Measurements from ENCODE around the gene ANO2.

Gene ANO2

DNA sequence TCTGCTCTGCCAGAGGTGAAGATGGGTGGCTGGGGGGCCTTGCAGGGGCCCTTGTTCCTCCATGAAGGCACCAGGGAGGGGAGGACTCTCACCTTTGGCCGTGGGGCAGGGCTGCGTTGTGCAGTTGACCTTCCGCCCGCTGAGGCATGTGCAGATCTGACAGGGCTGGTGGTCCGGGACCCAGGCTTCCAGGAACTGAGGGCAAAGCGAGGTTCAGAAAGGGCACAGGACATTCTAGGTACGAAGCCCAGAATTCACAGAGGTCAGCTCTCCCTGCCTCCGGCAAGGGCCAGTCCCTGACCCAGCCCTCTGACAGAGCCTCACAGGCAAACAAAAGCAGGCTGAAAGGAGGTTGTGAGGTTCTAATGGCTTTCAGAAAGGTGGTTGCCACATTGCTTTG is 40.4 kb upstream of the ANO2 start:
- H3K4me3 ChIP-seq (ENCODE audit: low read depth, low read length), result no peak overlapping the region
- TF ChIP-seq, protein P1, sequence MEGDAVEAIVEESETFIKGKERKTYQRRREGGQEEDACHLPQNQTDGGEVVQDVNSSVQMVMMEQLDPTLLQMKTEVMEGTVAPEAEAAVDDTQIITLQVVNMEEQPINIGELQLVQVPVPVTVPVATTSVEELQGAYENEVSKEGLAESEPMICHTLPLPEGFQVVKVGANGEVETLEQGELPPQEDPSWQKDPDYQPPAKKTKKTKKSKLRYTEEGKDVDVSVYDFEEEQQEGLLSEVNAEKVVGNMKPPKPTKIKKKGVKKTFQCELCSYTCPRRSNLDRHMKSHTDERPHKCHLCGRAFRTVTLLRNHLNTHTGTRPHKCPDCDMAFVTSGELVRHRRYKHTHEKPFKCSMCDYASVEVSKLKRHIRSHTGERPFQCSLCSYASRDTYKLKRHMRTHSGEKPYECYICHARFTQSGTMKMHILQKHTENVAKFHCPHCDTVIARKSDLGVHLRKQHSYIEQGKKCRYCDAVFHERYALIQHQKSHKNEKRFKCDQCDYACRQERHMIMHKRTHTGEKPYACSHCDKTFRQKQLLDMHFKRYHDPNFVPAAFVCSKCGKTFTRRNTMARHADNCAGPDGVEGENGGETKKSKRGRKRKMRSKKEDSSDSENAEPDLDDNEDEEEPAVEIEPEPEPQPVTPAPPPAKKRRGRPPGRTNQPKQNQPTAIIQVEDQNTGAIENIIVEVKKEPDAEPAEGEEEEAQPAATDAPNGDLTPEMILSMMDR (IDR thresholded peaks at IDR 0.05; ENCODE audit: low read depth, low read length), result no peak
- TF ChIP-seq POLR2A (IDR thresholded peaks at IDR 0.05; ENCODE audit: extremely low read depth, insufficient read length) (no peak), MYC (IDR thresholded peaks at IDR 0.05; ENCODE audit: low read depth, low read length) (no peak), MAX (IDR thresholded peaks at IDR 0.05; ENCODE audit: low read depth, low read length) (no peak)
- no peak for DNase-seq (ENCODE audit: low read depth)

GRCh38 chr12:5984873-5985272 is 39.8 kb upstream of the ANO2 start:
- no peak overlapping the region for H3K4me3 ChIP-seq (ENCODE audit: low read depth, low read length)
- DNase-seq (ENCODE audit: low read depth), result no peak
- TF ChIP-seq MYC (IDR thresholded peaks at IDR 0.05; ENCODE audit: low read depth, low read length) (no peak), POLR2A (IDR thresholded peaks at IDR 0.05; ENCODE audit: extremely low read depth, insufficient read length) (no peak), MAX (IDR thresholded peaks at IDR 0.05; ENCODE audit: low read depth, low read length) (no peak)
- TF ChIP-seq, protein P1 (IDR thresholded peaks at IDR 0.05; ENCODE audit: low read depth, low read length), result no peak

GRCh38 chr12:5982106-5982505 is 37.0 kb upstream of the ANO2 start:
- H3K4me3 ChIP-seq (ENCODE audit: low read depth, low read length), result no peak overlapping the region
- DNase-seq (ENCODE audit: low read depth), result no peak
- TF ChIP-seq, protein P1 (IDR thresholded peaks at IDR 0.05; ENCODE audit: low read depth, low read length), result no peak
- TF ChIP-seq MAX (IDR thresholded peaks at IDR 0.05; ENCODE audit: low read depth, low read length) (no peak), MYC (IDR thresholded peaks at IDR 0.05; ENCODE audit: low read depth, low read length) (no peak), POLR2A (IDR thresholded peaks at IDR 0.05; ENCODE audit: extremely low read depth, insufficient read length) (no peak)

GRCh38 chr12:5977556-5977955 is 32.5 kb upstream of the ANO2 start:
- DNase-seq (ENCODE audit: low read depth), result peak; percentile 80
- TF ChIP-seq, protein P1 (IDR thresholded peaks at IDR 0.05; ENCODE audit: low read depth, low read length), result no peak
- TF ChIP-seq POLR2A (IDR thresholded peaks at IDR 0.05; ENCODE audit: extremely low read depth, insufficient read length), result no peak
- no peak for TF ChIP-seq MAX (IDR thresholded peaks at IDR 0.05; ENCODE audit: low read depth, low read length)
- no peak for TF ChIP-seq MYC (IDR thresholded peaks at IDR 0.05; ENCODE audit: low read depth, low read length)
- no peak overlapping the region for H3K4me3 ChIP-seq (ENCODE audit: low read depth, low read length)

DNA sequence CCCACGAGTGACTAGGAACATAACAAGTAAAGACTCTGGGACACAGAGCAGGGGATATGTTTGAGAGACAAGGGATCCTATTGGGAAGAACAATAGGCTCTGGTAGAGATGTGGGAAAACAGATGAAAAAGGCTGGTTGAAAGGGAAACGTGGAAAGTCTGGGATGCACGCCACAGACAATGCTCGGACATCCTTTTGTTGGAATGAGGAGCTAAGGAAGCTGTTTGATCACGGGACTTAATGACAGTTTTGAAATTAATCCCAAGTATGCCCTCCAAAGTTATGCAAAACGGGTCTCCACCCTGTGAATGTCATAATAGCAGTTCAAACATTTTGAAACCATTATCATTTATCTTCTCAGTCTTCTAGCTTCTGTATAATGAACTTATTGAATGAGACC is 31.7 kb upstream of the ANO2 start:
- TF ChIP-seq, protein P1 (IDR thresholded peaks at IDR 0.05; ENCODE audit: low read depth, low read length), result no peak
- TF ChIP-seq MYC (IDR thresholded peaks at IDR 0.05; ENCODE audit: low read depth, low read length) (no peak), POLR2A (IDR thresholded peaks at IDR 0.05; ENCODE audit: extremely low read depth, insufficient read length) (no peak), MAX (IDR thresholded peaks at IDR 0.05; ENCODE audit: low read depth, low read length) (no peak)
- H3K4me3 ChIP-seq (ENCODE audit: low read depth, low read length), result no peak overlapping the region
- no peak for DNase-seq (ENCODE audit: low read depth)

GRCh38 chr12:5976196-5976595 is 31.1 kb upstream of the ANO2 start:
- no peak for DNase-seq (ENCODE audit: low read depth)
- no peak for TF ChIP-seq MYC (IDR thresholded peaks at IDR 0.05; ENCODE audit: low read depth, low read length)
- no peak for TF ChIP-seq POLR2A (IDR thresholded peaks at IDR 0.05; ENCODE audit: extremely low read depth, insufficient read length)
- no peak for TF ChIP-seq MAX (IDR thresholded peaks at IDR 0.05; ENCODE audit: low read depth, low read length)
- TF ChIP-seq, protein P1 (IDR thresholded peaks at IDR 0.05; ENCODE audit: low read depth, low read length), result no peak
- no peak overlapping the region for H3K4me3 ChIP-seq (ENCODE audit: low read depth, low read length)

Data from NB4 (cell line).